MV-4-11 (cell line): Measurements from ENCODE around the gene STARD7.
A peak's percentile ranks its signal among the peaks of the same experiment; 100 is the strongest.

Experiments
- DNase-seq: peaks from one replicate; lab custom pipeline; 2025; lab: John Stamatoyannopoulos, UW

STARD7 gene

DNA sequence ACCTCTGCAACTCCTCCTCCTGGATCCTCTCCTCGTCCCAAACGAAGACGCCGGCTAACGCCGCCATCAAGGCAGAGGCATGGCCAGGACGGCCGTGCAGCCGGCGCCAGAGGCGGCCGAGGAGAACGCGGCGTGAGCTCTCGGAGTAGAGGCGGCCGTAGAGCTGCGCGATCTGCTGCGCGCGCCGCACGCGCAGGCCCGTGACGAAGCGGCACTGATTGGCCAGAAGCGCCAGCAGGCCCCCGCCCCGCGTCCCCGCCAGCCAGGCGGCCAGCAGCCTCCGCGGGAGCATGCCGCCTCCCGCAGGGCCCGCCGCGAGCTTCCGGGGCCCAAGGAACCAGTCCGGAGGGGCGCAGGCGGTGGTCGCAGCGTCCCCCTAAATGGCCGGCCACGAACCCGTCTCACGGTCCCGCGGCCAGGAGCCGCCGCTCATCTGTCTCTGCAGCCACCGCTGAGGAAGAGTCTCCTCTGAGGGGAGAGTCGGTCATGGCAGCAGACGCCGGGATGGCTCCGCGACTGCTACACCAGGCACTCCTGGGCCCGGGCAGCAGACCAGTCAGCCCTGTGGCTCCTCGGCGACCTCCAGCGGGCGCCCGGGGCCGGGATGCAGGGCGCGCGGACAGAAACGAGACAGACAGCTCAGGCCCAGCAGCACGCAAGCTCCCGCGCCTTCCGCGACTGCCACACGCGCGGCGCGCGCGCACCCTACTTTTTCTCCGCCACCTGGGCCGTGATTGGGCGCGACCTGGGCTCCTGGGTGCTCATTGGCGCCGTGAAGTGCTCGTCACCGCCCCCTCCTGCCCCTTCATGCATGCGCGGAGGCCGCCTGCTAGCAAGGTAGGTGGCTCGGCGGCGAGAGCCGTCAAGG is at the start of gene STARD7:
STARD7 (minus strand) TSS at position 685 of the 868 bp plus-strand sequence; CDS start at position 292, 393 bp downstream.
- DNase-seq, result peak; percentile 95

GRCh38 chr2:96257744-96258143 is 49.1 kb upstream of the STARD7 start:
- peak; percentile 76 for DNase-seq

DNA sequence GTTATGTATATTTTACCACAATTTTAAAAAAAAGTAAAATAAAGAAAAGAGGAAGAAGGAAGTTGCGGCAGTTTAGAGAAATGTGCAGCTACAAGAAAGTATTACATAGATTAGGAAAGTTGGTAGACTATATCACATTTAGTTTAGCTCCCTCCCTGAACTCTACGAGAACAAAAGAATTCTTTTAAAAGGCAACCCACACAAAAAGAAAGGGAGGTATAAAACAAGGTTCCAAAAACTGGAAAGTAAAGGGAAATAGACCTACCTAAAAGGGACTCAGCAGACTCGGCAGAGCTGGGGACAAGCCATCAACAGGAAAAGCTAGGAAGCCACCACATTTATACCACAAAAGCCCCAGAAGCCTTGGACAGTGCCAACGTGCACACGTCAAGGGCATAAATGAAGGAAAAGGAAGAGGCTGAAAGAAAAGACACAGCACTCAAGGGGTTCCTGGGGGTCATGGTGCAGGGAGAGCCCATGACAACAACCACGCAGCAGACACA is 48.0 kb upstream of the STARD7 start:
- DNase-seq, result peak; percentile 81

DNA sequence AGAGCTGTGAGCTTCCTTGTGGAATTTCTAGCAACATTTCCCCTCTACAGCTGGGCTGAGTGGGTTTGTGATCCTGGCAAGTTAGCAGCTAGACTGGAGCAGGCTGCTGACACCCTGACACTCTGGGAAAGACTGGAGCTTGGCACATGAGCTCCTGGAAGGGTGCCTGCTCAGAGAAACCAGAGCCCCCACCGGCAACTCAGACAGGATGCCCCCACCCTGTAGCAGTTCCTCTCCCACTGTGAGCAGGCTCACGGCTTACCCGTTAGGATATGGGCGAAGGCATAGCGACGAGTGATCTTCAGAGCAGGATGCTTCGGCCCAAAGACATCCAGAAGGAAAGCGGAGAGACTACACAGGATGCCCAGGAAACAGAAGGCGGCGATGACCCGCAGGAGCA is 45.9 kb upstream of the STARD7 start:
- DNase-seq, result no peak

GRCh38 chr2:96253006-96253405 is 44.4 kb upstream of the STARD7 start:
- no peak for DNase-seq

- DNase-seq, result no peak
These were observed 43.9 kb upstream of the STARD7 start for GRCh38 chr2:96252526-96252925.

DNA sequence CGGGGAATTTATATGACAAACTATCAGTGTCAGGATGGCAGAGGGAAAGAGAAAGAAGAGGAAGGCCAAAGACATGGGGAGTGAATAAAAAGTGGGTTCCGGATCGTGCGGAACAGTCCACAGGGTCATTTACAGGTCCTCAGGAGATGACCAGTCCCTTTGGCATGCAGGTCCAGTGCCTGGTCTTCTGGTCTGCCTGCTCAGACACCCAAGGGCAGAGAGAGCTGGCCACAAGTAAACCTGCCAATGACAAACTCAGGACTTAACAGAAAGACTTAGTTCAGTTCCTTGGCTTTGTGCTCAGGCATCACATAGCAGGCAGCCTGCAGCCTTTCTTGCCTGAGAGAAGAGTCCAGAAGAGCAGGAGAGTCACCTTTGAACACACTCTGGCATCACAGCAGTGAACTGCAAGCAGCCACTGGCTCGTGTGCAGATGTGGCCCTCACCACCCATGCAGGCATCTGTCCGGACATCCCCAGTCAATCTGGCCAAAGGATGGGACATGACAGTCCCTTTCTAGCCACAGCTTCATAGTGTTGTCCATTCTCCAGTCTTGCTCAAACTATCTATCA is 43.2 kb upstream of the STARD7 start:
- peak; percentile 64 for DNase-seq

DNA sequence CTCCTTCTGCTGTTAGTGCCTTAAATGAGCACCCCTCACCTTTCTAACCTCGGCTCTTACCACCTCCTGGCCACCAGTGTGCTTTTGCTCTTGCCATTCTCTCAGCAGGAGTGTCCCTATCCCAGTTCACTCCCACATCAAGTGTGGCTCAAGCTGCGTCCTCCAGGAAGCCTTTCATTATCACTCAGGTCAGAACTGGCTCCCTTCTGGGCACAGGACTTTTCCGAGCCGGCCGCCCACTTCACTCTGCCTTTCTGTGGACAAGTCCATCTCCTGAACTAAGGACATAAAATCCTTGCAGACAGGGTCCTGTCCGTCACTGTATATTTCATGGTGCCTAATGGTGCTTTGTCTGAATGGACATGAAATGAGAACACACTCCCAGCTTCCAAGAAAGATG is 41.6 kb upstream of the STARD7 start:
- no peak for DNase-seq

GRCh38 chr2:96249654-96250053 is 41.0 kb upstream of the STARD7 start:
- no peak for DNase-seq

DNA sequence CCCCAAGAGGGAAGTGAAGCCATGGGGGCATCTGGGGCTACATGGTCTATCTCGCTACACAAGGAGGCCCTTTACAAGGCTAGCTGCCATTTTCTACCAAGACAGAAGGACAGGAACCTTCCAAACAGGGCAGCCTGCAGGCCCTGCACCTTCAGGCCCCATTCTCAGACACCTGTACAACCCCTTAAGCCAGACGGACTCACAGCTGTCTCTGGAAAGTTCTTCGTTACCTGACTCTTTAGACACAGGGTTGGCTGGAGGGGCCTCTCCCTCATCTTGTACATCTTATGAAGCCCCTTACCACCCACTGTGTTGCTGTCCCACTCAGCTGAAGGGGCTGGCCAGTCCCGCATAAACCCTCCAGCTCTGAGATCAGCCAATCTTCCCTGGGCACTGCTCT is 40.0 kb upstream of the STARD7 start:
- no peak for DNase-seq

DNA sequence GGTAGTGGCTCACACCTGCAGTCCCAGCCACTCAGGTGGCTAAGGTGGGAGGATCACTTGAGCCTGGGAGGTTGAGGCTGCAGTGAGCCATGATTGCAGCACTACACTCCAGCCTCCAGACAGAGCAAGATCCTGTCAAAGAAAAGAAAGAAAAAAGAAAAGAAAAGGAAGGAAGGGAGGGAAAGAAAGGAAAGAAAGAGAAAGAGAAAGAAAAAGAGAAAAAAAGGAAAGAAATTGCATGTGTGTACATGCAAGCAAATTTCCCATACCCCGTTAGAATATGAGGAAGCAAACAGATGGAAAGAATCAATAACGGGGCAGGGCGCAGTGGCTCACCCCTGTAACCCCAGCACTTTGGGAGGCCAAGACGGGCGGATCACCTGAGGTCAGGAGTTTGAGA is 39.3 kb upstream of the STARD7 start:
- DNase-seq, result no peak

DNA sequence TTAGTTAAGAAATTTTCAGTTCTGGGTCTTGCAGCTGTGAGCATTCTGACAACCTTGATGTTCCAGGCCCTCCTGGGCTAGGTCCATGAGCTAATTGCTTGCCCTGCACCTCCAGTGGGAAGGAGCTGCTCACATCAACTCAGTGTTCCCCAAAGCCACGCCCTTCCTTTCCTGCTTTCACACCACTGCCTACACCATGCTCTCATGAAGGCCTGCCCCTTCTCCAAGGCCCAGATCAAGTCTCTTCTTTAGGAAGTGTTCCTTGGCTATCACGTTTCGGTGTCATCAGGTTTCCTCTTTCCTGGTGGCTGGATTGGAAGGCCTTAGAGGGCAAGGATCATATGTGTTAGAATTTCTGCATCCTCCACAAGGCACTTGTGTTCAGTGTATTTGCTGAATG is 38.4 kb upstream of the STARD7 start:
- DNase-seq, result peak; percentile 13

- peak; percentile 93 for DNase-seq
These were observed 37.2 kb upstream of the STARD7 start for GRCh38 chr2:96245609-96246390.

- no peak for DNase-seq
These were observed 35.2 kb upstream of the STARD7 start for GRCh38 chr2:96243843-96244242.

DNA sequence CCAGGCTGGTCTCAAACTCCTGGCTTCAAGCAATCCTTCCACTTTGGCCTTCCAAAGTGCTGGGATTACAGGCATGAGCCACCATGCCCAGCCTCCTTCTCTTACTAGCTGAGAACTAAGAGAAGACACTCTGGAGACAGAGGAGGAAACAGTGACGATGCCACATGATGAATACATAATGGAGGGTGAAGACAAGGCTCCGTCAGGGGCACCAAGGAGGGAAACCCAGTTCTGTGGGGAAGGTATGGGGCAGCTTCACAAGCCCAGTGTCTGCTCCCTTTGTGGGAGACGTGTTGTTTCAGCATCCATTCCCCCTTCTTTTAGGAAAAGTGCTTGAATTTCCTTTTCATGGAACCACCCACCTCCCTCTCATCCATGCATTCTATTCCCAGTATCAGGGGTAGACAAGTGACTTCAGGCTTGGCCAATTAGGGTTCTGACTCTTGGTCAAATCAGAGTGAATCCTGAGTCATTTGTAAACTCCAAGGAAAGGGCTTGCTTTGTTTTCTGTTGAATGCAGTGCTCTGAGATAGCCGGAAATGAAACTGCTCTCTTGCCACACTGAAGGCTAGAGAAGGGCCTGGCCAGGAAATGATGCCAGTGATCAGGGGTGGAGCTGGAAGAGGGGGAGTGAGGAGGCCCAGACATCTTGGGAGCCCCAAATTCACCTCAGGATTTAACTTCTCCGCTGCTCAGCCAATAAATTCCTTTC is 33.4 kb upstream of the STARD7 start:
- peak; percentile 92 for DNase-seq

GRCh38 chr2:96241227-96241626 is 32.6 kb upstream of the STARD7 start:
- DNase-seq, result no peak

GRCh38 chr2:96240341-96241038 is 31.9 kb upstream of the STARD7 start:
- no peak for DNase-seq

GRCh38 chr2:96239745-96240264 is 31.2 kb upstream of the STARD7 start:
- no peak for DNase-seq

DNA sequence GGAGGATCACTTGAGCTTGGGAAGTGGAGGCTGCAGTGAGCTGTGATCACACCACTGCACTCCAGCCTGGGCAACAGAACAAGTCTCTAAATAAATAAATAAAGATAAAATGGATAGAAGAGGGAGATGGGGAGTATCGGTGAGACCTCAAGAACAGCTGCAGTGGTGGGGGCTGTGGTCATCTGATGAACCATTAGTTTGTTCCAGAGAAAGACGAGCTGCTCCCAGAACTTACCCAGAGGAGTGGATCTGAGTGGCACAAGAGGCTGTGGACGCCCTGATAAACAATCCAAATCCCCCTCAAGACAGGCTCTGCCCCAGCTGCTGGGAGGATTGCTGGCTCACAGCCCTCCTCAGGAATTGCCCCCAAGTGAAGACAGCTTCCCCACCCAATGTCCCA is 30.5 kb upstream of the STARD7 start:
- DNase-seq, result no peak

DNA sequence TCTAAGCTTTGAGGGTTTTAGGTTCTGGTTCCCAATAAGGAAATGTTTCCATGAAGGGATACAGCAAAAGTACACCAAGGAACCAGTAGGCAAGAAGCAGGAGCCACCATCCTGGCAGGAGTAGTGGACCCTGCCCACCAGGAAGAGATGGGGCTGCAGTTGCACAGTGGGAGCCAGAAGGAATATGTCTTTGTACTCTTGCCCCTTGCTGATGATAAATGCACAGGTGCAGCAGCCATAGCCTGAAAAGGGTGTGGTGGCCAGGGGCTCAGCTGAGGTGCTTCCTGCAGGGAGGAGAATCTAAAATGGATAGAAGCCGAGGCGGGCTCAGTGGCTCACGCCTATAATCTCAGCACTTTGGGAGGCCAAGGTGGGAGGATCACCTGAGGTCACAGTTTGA is 29.6 kb upstream of the STARD7 start:
- no peak for DNase-seq

DNA sequence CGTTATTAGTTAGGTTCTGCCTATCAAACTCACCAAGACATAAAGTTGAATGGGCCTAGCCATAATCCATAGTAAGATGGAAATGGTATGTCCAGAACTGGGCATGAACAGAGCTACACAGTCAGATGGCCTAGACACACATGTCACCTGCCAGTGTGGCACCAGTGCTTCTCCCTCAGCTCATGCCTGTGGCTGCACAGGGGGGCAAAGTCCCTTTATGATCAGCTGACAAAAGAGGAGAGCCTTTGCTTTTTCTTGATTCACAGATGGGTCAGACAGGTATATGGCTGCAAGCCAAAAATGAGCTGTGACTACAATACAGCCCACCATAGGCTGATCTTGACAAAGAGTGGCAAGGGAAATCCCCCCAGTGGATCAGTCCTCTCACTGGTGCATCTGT is 28.3 kb upstream of the STARD7 start:
- no peak for DNase-seq
